Measurements from ENCODE around the gene SORL1. TPM values are rescaled to one million over a fixed set of nuclear protein-coding genes. Genes with fewer than 3 reads are reported as not detected.
A peak's percentile ranks its signal among the peaks of the same experiment; 100 is the strongest.

The SORL1 gene
- total and polyA plus RNA-seq, 2 of the 13 experiments (the other 11 are each of a cell fraction or from before 2014, with no cell fraction given), result 21.3 to 148 TPM

DNA sequence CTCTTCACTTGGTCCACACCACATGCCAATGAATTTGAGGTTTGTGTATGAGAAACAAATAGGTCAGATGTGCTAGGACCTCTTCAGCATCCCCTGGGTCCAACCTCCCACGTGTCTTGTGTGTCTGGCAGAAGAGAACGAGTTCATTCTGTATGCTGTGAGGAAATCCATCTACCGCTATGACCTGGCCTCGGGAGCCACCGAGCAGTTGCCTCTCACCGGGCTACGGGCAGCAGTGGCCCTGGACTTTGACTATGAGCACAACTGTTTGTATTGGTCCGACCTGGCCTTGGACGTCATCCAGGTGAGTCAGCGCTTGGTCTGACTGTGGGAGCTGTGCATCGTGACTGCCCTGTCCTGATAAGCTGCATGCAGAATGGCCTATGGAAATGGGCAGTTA is 101.7 kb downstream of the SORL1 start (continued):
- TF ChIP-seq, protein P1, sequence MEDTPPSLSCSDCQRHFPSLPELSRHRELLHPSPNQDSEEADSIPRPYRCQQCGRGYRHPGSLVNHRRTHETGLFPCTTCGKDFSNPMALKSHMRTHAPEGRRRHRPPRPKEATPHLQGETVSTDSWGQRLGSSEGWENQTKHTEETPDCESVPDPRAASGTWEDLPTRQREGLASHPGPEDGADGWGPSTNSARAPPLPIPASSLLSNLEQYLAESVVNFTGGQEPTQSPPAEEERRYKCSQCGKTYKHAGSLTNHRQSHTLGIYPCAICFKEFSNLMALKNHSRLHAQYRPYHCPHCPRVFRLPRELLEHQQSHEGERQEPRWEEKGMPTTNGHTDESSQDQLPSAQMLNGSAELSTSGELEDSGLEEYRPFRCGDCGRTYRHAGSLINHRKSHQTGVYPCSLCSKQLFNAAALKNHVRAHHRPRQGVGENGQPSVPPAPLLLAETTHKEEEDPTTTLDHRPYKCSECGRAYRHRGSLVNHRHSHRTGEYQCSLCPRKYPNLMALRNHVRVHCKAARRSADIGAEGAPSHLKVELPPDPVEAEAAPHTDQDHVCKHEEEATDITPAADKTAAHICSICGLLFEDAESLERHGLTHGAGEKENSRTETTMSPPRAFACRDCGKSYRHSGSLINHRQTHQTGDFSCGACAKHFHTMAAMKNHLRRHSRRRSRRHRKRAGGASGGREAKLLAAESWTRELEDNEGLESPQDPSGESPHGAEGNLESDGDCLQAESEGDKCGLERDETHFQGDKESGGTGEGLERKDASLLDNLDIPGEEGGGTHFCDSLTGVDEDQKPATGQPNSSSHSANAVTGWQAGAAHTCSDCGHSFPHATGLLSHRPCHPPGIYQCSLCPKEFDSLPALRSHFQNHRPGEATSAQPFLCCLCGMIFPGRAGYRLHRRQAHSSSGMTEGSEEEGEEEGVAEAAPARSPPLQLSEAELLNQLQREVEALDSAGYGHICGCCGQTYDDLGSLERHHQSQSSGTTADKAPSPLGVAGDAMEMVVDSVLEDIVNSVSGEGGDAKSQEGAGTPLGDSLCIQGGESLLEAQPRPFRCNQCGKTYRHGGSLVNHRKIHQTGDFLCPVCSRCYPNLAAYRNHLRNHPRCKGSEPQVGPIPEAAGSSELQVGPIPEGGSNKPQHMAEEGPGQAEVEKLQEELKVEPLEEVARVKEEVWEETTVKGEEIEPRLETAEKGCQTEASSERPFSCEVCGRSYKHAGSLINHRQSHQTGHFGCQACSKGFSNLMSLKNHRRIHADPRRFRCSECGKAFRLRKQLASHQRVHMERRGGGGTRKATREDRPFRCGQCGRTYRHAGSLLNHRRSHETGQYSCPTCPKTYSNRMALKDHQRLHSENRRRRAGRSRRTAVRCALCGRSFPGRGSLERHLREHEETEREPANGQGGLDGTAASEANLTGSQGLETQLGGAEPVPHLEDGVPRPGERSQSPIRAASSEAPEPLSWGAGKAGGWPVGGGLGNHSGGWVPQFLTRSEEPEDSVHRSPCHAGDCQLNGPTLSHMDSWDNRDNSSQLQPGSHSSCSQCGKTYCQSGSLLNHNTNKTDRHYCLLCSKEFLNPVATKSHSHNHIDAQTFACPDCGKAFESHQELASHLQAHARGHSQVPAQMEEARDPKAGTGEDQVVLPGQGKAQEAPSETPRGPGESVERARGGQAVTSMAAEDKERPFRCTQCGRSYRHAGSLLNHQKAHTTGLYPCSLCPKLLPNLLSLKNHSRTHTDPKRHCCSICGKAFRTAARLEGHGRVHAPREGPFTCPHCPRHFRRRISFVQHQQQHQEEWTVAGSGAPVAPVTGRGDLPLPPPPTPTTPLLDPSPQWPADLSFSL (CRISPR knock-in tag; IDR thresholded peaks at IDR 0.05), result no peak
- TF ChIP-seq, protein P2, sequence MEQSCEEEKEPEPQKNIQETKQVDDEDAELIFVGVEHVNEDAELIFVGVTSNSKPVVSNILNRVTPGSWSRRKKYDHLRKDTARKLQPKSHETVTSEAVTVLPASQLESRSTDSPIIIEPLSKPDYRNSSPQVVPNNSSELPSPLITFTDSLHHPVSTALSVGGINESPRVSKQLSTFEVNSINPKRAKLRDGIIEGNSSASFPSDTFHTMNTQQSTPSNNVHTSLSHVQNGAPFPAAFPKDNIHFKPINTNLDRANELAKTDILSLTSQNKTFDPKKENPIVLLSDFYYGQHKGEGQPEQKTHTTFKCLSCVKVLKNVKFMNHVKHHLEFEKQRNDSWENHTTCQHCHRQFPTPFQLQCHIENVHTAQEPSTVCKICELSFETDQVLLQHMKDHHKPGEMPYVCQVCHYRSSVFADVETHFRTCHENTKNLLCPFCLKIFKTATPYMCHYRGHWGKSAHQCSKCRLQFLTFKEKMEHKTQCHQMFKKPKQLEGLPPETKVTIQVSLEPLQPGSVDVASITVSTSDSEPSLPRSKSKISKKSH (CRISPR knock-in tag; IDR thresholded peaks at IDR 0.05; ENCODE audit: borderline replicate concordance), result no peak
- TF ChIP-seq, protein P3, sequence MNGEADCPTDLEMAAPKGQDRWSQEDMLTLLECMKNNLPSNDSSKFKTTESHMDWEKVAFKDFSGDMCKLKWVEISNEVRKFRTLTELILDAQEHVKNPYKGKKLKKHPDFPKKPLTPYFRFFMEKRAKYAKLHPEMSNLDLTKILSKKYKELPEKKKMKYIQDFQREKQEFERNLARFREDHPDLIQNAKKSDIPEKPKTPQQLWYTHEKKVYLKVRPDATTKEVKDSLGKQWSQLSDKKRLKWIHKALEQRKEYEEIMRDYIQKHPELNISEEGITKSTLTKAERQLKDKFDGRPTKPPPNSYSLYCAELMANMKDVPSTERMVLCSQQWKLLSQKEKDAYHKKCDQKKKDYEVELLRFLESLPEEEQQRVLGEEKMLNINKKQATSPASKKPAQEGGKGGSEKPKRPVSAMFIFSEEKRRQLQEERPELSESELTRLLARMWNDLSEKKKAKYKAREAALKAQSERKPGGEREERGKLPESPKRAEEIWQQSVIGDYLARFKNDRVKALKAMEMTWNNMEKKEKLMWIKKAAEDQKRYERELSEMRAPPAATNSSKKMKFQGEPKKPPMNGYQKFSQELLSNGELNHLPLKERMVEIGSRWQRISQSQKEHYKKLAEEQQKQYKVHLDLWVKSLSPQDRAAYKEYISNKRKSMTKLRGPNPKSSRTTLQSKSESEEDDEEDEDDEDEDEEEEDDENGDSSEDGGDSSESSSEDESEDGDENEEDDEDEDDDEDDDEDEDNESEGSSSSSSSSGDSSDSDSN (CRISPR knock-in tag; IDR thresholded peaks at IDR 0.05), result peak; percentile 52; the same call in 1 of the 2 replicates
- no peak for TF ChIP-seq ZNF678 (CRISPR knock-in tag; IDR thresholded peaks at IDR 0.05)
- TF ChIP-seq ZZZ3 (CRISPR knock-in tag; IDR thresholded peaks at IDR 0.05; ENCODE audit: borderline replicate concordance), result no peak
- TF ChIP-seq SSRP1 (CRISPR knock-in tag; IDR thresholded peaks at IDR 0.05), result no peak
- no peak for TF ChIP-seq SUZ12 (IDR thresholded peaks at IDR 0.05; ENCODE audit: low read depth, low read length)
- TF ChIP-seq FOXC1 (CRISPR knock-in tag; IDR thresholded peaks at IDR 0.05; ENCODE audit: borderline replicate concordance), result no peak
- TF ChIP-seq, protein P4, sequence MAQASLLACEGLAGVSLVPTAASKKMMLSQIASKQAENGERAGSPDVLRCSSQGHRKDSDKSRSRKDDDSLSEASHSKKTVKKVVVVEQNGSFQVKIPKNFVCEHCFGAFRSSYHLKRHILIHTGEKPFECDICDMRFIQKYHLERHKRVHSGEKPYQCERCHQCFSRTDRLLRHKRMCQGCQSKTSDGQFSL (CRISPR knock-in tag; IDR thresholded peaks at IDR 0.05), result no peak
- no peak for TF ChIP-seq PCBP1 (IDR thresholded peaks at IDR 0.05; ENCODE audit: borderline replicate concordance, low read depth, low read length)
- peak; percentile 55 for TF ChIP-seq SOX5 (CRISPR knock-in tag; IDR thresholded peaks at IDR 0.05; ENCODE audit: borderline replicate concordance)
- TF ChIP-seq, protein P5, sequence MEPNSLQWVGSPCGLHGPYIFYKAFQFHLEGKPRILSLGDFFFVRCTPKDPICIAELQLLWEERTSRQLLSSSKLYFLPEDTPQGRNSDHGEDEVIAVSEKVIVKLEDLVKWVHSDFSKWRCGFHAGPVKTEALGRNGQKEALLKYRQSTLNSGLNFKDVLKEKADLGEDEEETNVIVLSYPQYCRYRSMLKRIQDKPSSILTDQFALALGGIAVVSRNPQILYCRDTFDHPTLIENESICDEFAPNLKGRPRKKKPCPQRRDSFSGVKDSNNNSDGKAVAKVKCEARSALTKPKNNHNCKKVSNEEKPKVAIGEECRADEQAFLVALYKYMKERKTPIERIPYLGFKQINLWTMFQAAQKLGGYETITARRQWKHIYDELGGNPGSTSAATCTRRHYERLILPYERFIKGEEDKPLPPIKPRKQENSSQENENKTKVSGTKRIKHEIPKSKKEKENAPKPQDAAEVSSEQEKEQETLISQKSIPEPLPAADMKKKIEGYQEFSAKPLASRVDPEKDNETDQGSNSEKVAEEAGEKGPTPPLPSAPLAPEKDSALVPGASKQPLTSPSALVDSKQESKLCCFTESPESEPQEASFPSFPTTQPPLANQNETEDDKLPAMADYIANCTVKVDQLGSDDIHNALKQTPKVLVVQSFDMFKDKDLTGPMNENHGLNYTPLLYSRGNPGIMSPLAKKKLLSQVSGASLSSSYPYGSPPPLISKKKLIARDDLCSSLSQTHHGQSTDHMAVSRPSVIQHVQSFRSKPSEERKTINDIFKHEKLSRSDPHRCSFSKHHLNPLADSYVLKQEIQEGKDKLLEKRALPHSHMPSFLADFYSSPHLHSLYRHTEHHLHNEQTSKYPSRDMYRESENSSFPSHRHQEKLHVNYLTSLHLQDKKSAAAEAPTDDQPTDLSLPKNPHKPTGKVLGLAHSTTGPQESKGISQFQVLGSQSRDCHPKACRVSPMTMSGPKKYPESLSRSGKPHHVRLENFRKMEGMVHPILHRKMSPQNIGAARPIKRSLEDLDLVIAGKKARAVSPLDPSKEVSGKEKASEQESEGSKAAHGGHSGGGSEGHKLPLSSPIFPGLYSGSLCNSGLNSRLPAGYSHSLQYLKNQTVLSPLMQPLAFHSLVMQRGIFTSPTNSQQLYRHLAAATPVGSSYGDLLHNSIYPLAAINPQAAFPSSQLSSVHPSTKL (CRISPR knock-in tag; IDR thresholded peaks at IDR 0.05), result peak; percentile 86
- no peak for TF ChIP-seq ZSCAN9 (CRISPR knock-in tag; IDR thresholded peaks at IDR 0.05; ENCODE audit: borderline replicate concordance)
- 0 out of 2 replicates have a peak, but pooled peaks have one; percentile 37 for TF ChIP-seq ZNF225 (CRISPR knock-in tag; IDR thresholded peaks at IDR 0.05)
- TF ChIP-seq JUN (CRISPR knock-in tag; IDR thresholded peaks at IDR 0.05), result peak; percentile 95
- peak; percentile 41; the same call in 1 of the 2 replicates for TF ChIP-seq NFYB (CRISPR knock-in tag; IDR thresholded peaks at IDR 0.05)

Measured in HepG2 (cell line).